NCI-H1694 treated with DMSO at 0.1 percent for 48 hours (cell line): ENCODE measurements around the gene PRKN.

ENCODE experiments used
- DNase-seq: peaks from one replicate; lab custom pipeline; 2025; lab: John Stamatoyannopoulos, UW

Gene PRKN

GRCh38 chr6:162615016-162615705 lies 112.4 kb downstream of the PRKN start:
- DNase-seq, result no peak

DNA sequence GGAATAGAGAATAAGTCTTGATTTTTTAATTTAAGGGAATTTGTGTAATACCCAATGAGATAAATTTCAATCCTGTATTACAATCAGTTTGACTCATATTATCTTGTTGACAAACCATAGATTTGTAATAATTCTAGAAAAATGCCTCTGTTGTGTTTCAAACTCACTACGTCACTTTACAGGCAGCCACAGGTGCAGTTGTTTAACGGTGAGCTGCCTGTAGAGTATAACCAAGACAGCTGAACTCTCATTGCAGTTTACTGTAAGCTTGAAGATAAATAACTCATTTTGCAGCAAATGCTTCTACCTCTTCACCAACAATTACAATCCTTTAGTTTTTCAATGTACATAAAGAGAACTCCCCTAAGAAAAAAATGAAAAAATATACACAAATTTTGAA lies 114.3 kb downstream of the PRKN start:
- no peak for DNase-seq

DNA sequence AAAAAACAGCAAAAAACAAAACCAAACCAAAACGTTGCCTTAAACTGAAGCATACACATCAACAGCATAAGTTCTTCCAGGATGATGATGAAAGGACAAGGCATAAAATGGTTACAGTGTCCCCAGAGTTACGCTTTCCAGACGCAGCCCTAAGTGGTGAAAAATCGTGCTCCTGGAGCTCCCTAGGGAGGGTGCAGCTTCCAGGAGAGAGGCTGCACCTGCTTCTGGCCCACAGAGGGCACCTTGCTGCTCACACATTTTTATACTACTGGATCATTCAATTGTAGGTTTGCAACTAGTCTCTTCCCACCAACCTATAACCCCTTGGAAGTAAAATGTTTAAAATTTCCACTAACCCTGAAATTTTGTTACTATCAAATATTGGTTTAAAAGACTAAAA lies 115.0 kb downstream of the PRKN start:
- no peak for DNase-seq

- no peak for DNase-seq
Observed at GRCh38 chr6:162610351-162610750, 117.2 kb downstream of the PRKN start.

DNA sequence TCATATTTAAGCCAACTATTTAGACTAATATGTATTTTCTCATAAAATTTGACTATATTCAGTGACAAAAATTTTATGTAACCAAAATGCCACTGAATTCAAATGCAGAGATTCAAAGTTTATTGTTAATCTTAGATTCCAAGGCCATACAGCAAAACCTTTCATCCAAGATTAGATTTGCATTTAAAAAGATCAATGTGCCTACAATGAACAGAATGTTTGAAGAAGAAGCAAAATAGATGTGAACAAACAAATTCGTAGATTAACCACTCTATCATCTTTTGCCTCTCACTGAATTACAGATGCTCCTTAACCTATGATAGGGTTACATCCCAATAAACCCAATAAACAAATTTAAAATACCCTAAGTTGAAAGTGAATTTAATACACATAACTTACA lies 121.7 kb downstream of the PRKN start:
- DNase-seq, result no peak

GRCh38 chr6:162603231-162604015 lies 124.1 kb downstream of the PRKN start:
- DNase-seq, result no peak

DNA sequence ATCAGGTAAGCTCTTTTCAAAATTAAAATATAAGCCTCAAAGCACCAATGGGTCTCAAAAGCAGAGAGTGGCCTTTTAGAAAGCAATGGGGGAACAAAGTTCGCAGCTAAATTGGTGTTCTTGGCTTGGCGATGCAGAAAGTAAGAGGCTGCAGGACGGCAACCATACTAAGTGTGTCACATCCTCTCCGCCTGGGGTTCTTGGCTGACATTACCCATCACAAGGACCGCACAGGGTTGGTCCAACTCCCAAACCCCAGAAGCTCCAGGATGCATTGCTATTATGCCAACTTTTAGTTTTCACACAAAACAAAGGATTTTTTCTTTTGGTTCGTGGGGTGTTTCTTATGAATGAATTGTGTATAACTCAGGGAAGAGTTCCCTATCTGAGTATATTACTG lies 124.8 kb downstream of the PRKN start:
- no peak for DNase-seq

- no peak for DNase-seq
Observed at GRCh38 chr6:162596676-162597075, 130.9 kb downstream of the PRKN start.

- no peak for DNase-seq
Observed at GRCh38 chr6:162591517-162591916, 136.0 kb downstream of the PRKN start.

DNA sequence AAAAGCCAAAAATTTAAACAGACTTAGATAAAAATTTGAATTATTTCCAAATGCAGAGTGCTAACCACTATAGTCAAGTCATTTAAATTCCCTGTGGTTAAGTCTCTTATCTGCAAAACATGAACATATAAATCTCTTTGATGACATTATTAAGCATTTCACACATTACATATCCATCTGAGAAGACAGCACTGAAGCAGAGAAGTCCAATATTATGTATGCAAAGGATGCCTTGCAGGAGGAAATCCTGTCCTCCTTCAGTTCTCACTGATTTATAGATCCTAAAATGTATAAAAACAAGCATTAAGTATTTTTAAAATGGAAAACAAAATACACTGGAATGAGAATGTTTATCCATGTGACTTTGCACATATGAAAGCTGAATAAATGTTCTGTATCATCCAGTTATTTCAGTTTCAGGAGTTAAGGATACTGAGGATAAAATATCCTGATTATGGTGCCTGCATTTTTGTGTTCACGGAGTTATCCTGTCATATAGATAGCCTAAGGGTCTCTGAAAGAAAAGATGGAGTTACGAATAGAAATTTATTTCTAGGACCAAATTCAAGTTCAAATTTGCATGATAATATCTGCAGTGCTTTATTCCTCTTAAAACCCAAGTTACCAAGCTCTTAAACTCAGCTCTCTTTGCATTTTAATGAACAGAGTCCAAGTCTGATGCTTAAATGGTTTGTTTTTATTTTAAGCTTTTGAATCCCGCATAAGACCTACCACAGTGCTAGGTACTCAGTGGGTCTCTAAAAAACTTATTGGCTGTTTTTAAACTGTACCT lies 145.4 kb downstream of the PRKN start:
- DNase-seq, result no peak

DNA sequence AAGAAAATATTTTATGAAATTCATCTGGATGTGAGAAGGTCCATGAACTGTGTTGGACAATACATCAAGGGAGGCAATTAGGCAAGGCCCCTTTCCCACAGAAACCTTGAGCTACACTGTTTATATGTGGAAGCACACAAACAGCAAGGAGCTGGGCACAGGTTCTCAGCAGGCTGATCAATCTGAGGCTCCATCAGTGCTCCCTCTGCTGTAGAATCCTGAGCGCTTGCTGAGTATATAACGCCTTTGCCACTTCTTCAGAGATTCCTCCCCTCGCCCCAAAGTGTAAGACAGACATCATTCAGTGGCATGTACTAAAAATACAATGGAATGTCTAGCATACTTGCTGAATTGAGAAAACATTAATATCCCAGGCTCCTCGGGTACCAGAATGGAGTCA lies 146.9 kb downstream of the PRKN start:
- no peak for DNase-seq

GRCh38 chr6:162576016-162576415 lies 151.6 kb downstream of the PRKN start:
- DNase-seq, result no peak

DNA sequence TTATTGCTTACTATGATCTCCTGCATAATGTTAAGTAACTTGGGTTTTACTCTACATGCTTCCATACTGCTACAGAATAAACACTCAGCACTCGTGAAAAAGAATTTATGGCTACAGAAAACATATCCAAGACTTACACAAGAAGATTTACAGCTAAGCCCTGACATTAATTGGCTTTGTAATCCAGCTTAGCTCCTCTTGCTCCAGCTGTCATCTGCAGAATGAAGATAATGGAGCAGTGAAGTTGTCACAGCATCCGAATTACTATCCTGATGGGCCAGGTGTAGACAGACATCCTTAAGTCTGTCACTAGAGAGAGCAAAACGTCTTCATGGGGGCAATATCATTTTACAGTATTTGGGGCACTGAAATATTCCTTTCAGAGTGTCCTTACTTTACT lies 155.3 kb downstream of the PRKN start:
- DNase-seq, result no peak

DNA sequence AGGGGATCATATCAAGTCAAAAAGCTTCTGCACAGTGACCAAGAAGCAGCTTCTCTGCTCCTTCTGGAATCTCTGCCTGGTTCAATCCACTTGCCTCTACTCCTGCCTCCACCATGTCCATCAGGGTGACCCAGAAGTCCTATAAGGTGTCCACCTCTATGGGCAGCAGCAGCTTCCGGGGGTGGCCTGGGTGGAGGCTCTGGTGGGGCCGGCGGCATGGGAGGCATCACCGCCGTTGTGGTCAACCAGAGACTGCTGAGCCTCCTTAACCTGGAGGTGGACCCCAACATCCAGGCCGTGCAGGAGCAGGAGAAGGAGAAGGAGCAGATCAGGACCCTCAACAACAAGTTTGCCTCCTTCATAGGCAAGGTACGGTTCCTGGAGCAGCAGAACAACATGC lies 159.3 kb downstream of the PRKN start:
- DNase-seq, result no peak

GRCh38 chr6:162562041-162562440 lies 165.5 kb downstream of the PRKN start:
- no peak for DNase-seq

DNA sequence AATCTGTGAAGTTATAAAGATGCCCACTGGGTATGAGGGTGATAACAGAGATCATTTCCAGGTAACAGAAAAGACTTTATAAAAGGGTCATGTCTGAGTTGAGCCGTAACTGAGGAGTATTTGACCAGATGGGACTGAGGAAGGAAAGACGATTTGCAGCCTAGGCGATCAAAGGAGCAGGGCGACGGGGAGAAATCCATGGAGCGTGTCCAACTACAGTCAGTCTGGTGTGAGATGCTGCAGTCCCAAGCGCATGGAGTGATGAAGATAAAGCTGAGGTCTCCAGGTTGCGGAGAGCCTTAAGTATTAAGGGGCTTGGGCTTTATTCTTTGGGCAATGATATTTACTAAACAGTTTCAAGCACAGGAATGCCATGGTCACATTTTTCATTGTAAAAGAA lies 166.7 kb downstream of the PRKN start:
- DNase-seq, result no peak

- no peak for DNase-seq
Observed at GRCh38 chr6:162554531-162554930, 173.0 kb downstream of the PRKN start.

DNA sequence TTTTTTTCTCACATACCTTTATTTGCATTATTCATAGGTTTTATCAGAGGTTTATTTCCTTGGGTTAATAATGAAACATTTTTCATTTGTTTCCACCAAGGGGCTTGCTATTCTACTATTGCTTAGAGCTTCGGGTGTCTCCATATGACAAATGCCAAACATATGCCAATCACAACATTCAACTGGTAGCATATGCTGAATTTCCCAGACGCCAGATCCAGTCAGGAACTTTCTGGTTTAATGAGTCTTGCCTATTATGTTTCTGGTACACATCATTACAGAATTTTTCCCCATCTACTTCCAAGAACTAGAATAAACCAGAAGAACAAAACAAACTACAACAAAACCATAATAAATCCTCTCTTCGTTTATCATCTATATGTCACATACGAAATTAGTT lies 180.7 kb downstream of the PRKN start:
- no peak for DNase-seq

- DNase-seq, result no peak
Observed at GRCh38 chr6:162543221-162543620, 184.3 kb downstream of the PRKN start.

GRCh38 chr6:162541019-162541601 lies 186.5 kb downstream of the PRKN start:
- no peak for DNase-seq

- no peak for DNase-seq
Observed at GRCh38 chr6:162539321-162539720, 188.2 kb downstream of the PRKN start.

DNA sequence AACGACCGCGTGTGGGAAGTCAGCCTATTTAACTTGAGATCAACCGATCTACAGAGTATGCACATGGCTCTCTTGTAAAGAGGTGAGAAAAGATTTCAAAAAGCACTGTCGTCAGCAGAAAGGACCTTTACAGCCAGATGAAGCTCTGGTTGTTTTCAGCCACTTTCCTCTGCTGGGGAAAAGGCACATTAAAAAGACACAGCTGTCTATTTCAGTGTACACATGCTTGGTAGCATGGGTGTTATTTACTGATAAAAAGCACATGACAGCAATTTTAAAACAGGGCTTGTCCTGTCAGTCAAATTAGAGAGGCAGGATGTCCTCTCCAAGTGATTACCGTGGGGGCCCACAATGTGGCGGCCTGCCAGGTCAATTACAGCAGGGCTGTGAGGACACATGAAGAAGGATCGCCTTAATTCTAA lies 188.9 kb downstream of the PRKN start:
- DNase-seq, result no peak

GRCh38 chr6:162533009-162533400 lies 194.6 kb downstream of the PRKN start:
- no peak for DNase-seq
